SU-DHL-6 (cell line): ENCODE results near the gene TKT.
A peak's percentile ranks its signal among the peaks of the same experiment; 100 is the strongest.

Source experiments
- H2AFZ ChIP-seq: fragments of 200-600 bp; sonication (generic); 2 replicates; pipeline ENCODE4 v1.6.1; 2014; ENCODE audit warnings: low read depth, mild to moderate bottlenecking, moderate library complexity, mixed read lengths, antibody characterized with exemption, low read length; ENCODE audit not compliant: severe bottlenecking
- H3F3A ChIP-seq: fragments of 200-600 bp; shearing (Covaris generic); 2 replicates; pipeline ENCODE4 v1.6.0; 2016; ENCODE audit warnings: antibody characterized with exemption, mild to moderate bottlenecking; ENCODE audit not compliant: insufficient read depth
- H3K27ac ChIP-seq: fragments of 200-600 bp; sonication (generic); 2 replicates; pipeline ENCODE4 v1.5.1; 2016; ENCODE audit warnings: low read depth, mild to moderate bottlenecking, low read length, moderate library complexity, mixed read lengths
- H3K27me3 ChIP-seq: fragments of 200-600 bp; sonication (generic), shearing (Covaris generic); 2 replicates; pipeline ENCODE4 v1.6.0; 2014; ENCODE audit warnings: mild to moderate bottlenecking, low read length
- H3K36me3 ChIP-seq: fragments of 200-600 bp; sonication (generic); 2 replicates; pipeline ENCODE4 v1.6.1; 2014; ENCODE audit warnings: mild to moderate bottlenecking, low read length, mixed read lengths
- H3K4me2 ChIP-seq: fragments of 300-600, 200-600 bp; shearing (Covaris generic), sonication (generic); 2 replicates; pipeline ENCODE4 v1.6.0; 2014; ENCODE audit warnings: low read length, low read depth, mild to moderate bottlenecking; ENCODE audit not compliant: poor library complexity, severe bottlenecking
- H3K4me3 ChIP-seq: fragments of 200-600 bp; sonication (generic); 2 replicates; pipeline ENCODE4 v1.5.1; 2014; ENCODE audit warnings: antibody characterized with exemption, low read length, mild to moderate bottlenecking, mixed read lengths; ENCODE audit not compliant: insufficient read depth, poor library complexity, severe bottlenecking
- H3K79me2 ChIP-seq: fragments of 200-600 bp; sonication (generic); 2 replicates; pipeline ENCODE4 v1.6.1; 2014; ENCODE audit warnings: mild to moderate bottlenecking, low read length, moderate library complexity; ENCODE audit not compliant: insufficient read depth
- H3K9ac ChIP-seq: fragments of 200-600 bp; sonication (generic); 2 replicates; pipeline ENCODE4 v1.7.0; 2014; ENCODE audit warnings: mild to moderate bottlenecking, low read length
- H3K9me2 ChIP-seq: fragments of 200-600 bp; sonication (generic); replicated peaks from 2 replicates; pipeline ENCODE4 v1.6.1; 2014; ENCODE audit warnings: low read length; ENCODE audit not compliant: insufficient read depth
- H3K9me3 ChIP-seq: fragments of 200-600 bp; sonication (generic); 2 replicates; pipeline ENCODE4 v1.6.1; 2014; ENCODE audit warnings: low read length, mixed read lengths; ENCODE audit not compliant: insufficient read depth
- H4K20me1 ChIP-seq: fragments of 200-600 bp; sonication (generic); 2 replicates; pipeline ENCODE4 v1.6.1; 2014; ENCODE audit warnings: low read depth, mild to moderate bottlenecking, antibody characterized with exemption, low read length, moderate library complexity, mixed read lengths
- EZH2phosphoT487 ChIP-seq: fragments of 200-600 bp; sonication (generic), shearing (Covaris generic); conservative IDR thresholded peaks from 2 replicates; pipeline ENCODE4 v1.6.1; 2018; ENCODE audit warnings: mild to moderate bottlenecking, antibody characterized with exemption, low read length, moderate library complexity, mixed read lengths
- TF ChIP-seq, protein P1 (sequence below): fragments of 200-600 bp; sonication (generic); IDR thresholded peaks from one replicate; pipeline ENCODE4 v1.5.1; 2017; ENCODE audit warnings: antibody characterized with exemption, mild to moderate bottlenecking, low read length, moderate library complexity; ENCODE audit not compliant: insufficient read depth, poor library complexity, severe bottlenecking

The TKT gene

DNA sequence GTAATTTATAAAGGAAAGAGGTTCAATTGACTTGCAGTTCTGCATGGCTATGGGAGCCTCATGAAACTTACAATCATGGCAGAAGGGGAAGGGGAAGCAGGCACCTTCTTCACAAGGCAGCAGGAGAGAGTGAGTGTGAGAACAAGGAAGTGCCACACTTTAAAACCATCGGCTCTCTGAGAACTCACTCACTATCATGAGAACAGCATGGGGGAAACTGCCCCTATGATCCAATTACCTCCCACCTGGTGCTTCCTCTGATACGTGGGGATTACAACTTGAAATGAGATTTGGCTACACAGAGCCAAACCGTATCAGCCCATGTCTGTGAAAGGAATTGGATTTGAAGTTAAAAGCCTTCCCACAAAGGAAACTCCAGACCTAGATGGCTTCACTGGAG, 39.1 kb downstream of the TKT start:
- no peak overlapping the region for H3K27ac ChIP-seq
- H3K9me3 ChIP-seq, result no peaks in the 10 kb centered on the region
- H3K4me2 ChIP-seq, result no peak overlapping the region
- H3K79me2 ChIP-seq, result peaks cover 53% of the 10 kb centered on the region
- H3K36me3 ChIP-seq, result 0 out of 2 replicates have a peak, but pooled peaks cover 2% of the 10 kb centered on the region
- H3K9ac ChIP-seq, result no peak overlapping the region
- no peaks in the 10 kb centered on the region for H3K9me2 ChIP-seq
- H2AFZ ChIP-seq, result no peak overlapping the region
- TF ChIP-seq EZH2phosphoT487, result no peak
- TF ChIP-seq, protein P1, sequence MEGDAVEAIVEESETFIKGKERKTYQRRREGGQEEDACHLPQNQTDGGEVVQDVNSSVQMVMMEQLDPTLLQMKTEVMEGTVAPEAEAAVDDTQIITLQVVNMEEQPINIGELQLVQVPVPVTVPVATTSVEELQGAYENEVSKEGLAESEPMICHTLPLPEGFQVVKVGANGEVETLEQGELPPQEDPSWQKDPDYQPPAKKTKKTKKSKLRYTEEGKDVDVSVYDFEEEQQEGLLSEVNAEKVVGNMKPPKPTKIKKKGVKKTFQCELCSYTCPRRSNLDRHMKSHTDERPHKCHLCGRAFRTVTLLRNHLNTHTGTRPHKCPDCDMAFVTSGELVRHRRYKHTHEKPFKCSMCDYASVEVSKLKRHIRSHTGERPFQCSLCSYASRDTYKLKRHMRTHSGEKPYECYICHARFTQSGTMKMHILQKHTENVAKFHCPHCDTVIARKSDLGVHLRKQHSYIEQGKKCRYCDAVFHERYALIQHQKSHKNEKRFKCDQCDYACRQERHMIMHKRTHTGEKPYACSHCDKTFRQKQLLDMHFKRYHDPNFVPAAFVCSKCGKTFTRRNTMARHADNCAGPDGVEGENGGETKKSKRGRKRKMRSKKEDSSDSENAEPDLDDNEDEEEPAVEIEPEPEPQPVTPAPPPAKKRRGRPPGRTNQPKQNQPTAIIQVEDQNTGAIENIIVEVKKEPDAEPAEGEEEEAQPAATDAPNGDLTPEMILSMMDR, result no peak
- H4K20me1 ChIP-seq, result peaks cover 4% of the 10 kb centered on the region; the same call in 1 of the 2 replicates
- no peaks in the 10 kb centered on the region for H3K27me3 ChIP-seq
- peaks cover 18% of the 10 kb centered on the region for H3F3A ChIP-seq
- no peak overlapping the region for H3K4me3 ChIP-seq

DNA sequence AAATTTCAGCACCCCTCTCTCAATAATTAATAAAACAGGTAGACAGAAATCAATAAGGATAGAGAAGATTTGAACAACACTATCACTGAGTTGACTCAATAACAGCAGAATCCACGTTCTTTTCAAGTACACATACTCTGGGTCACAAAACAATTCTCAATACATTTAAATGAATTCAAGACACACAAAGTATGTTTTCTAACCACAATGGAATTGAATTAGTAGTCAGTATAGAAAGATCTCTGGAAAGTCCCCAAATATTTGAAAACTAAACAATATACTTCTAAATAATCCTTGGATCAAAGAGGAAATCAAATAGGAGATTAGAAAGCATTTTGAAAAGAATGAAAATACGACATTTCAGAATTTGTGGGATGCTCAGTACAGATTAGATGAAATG, 40.0 kb downstream of the TKT start:
- Histone ChIP-seq H3K27ac (no peak overlapping the region), H3K9me3 (no peaks in the 10 kb centered on the region), H3K36me3 (0 out of 2 replicates have a peak, but pooled peaks cover 2% of the 10 kb centered on the region), H3K27me3 (no peaks in the 10 kb centered on the region), H3K9ac (no peak overlapping the region), H3K4me3 (no peak overlapping the region), H3K9me2 (no peaks in the 10 kb centered on the region), H2AFZ (no peak overlapping the region), H3K4me2 (no peak overlapping the region), H4K20me1 (peaks cover 2% of the 10 kb centered on the region; the same call in 1 of the 2 replicates), H3K79me2 (peaks cover 59% of the 10 kb centered on the region), H3F3A (peaks cover 17% of the 10 kb centered on the region)
- TF ChIP-seq EZH2phosphoT487, result no peak
- TF ChIP-seq, protein P1, result no peak

DNA sequence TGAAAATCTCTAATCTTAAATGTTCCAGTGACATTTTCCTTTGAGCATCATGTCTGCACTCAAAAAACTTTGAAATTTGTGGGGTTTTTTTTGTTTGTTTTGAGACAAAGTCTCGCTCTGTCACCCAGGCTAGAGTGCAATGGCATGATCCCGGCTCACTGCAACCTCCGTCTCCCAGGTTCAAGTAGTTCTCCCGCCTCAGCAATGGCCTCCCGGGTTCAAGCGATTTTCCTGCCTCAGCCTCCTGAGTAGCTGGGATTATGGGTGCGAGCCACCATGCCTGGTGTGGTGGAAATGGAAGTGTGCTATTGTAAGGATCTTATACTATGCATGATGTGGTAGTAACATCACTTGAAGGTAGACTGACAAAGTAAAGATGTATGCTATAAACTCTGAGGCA, 42.5 kb downstream of the TKT start:
- Histone ChIP-seq H3K4me2 (no peak overlapping the region), H3K9me3 (0 out of 2 replicates have a peak, but pooled peaks cover 6% of the 10 kb centered on the region), H3K79me2 (peaks cover 73% of the 10 kb centered on the region), H4K20me1 (peaks cover 2% of the 10 kb centered on the region; the same call in 1 of the 2 replicates), H3K27me3 (no peaks in the 10 kb centered on the region), H3K27ac (peak overlapping the region; percentile 33; the same call in 1 of the 2 replicates), H2AFZ (no peak overlapping the region), H3K4me3 (no peak overlapping the region), H3F3A (peaks cover 10% of the 10 kb centered on the region; the same call in 1 of the 2 replicates), H3K36me3 (peaks cover 8% of the 10 kb centered on the region), H3K9ac (no peak overlapping the region), H3K9me2 (no peaks in the 10 kb centered on the region)
- TF ChIP-seq, protein P1, result no peak
- no peak for TF ChIP-seq EZH2phosphoT487
